WERI-Rb-1 (cell line): ENCODE data around the gene REXO4.

ENCODE experiments used
- DNase-seq: peaks from one replicate; pipeline ENCODE4 v3.0.0-alpha.2; 2020
- H3K27ac ChIP-seq: fragments of 250-450 bp; sonication (Bioruptor Pico); 2 replicates; pipeline ENCODE4 v1.5.1; 2020; ENCODE audit warnings: mild to moderate bottlenecking, moderate library complexity
- H3K27me3 ChIP-seq: fragments of 250-450 bp; sonication (Bioruptor Pico); 2 replicates; pipeline ENCODE4 v1.5.1; 2021; ENCODE audit warnings: mild to moderate bottlenecking, low read depth, moderate library complexity; ENCODE audit not compliant: insufficient read depth, severe bottlenecking
- H3K36me3 ChIP-seq: fragments of 250-450 bp; sonication (Bioruptor Pico); 2 replicates; pipeline ENCODE4 v1.5.1; 2020; ENCODE audit warnings: mild to moderate bottlenecking, moderate library complexity
- H3K4me3 ChIP-seq: 2 replicates; pipeline ENCODE4 v1.5.1; 2011; ENCODE audit warnings: low read depth, mild to moderate bottlenecking, control low read depth, low read length
- H3K9me3 ChIP-seq: fragments of 250-450 bp; sonication (Bioruptor Pico); 2 replicates; pipeline ENCODE4 v1.5.1; 2021; ENCODE audit warnings: mild to moderate bottlenecking, moderate library complexity; ENCODE audit not compliant: severe bottlenecking
- TF ChIP-seq, protein P1 (sequence below): IDR thresholded peaks from 2 replicates; pipeline ENCODE4 v1.5.1; 2011; ENCODE audit warnings: low read depth, mild to moderate bottlenecking, control low read depth, inconsistent platforms, low read length

REXO4 gene

DNA sequence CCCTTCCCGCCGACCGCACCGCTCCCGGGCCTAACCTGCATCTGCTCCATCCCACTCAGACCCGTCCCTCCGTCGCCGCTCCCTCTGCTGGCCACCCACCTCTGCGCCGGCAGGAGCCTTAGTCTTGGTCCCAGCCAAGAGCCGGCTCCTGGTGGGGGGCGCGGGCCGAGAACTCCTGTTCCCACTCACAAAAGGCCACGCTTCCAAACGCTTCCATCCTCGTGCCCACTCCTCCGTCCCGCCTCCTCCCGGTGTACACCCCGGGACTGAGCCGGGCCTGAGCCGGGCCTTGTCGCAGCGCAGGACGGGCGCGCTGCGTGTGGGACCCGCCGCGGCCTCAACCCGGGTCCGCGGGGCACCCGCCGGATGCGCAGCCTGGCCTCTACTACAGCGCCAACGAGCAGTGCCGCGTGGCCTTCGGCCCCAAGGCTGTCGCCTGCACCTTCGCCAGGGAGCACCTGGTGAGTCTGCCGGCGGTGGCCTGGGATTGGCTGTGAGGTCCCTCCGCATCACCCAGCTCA lies 11.9 kb upstream of the REXO4 start:
- peak; percentile 48 for DNase-seq
- TF ChIP-seq, protein P1, sequence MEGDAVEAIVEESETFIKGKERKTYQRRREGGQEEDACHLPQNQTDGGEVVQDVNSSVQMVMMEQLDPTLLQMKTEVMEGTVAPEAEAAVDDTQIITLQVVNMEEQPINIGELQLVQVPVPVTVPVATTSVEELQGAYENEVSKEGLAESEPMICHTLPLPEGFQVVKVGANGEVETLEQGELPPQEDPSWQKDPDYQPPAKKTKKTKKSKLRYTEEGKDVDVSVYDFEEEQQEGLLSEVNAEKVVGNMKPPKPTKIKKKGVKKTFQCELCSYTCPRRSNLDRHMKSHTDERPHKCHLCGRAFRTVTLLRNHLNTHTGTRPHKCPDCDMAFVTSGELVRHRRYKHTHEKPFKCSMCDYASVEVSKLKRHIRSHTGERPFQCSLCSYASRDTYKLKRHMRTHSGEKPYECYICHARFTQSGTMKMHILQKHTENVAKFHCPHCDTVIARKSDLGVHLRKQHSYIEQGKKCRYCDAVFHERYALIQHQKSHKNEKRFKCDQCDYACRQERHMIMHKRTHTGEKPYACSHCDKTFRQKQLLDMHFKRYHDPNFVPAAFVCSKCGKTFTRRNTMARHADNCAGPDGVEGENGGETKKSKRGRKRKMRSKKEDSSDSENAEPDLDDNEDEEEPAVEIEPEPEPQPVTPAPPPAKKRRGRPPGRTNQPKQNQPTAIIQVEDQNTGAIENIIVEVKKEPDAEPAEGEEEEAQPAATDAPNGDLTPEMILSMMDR: peak; percentile 33; the same call in 1 of the 2 replicates
- Histone ChIP-seq H3K27me3 (no peaks in the 10 kb centered on the region), H3K36me3 (no peaks in the 10 kb centered on the region), H3K27ac (no peak overlapping the region), H3K4me3 (no peak overlapping the region), H3K9me3 (no peaks in the 10 kb centered on the region)

DNA sequence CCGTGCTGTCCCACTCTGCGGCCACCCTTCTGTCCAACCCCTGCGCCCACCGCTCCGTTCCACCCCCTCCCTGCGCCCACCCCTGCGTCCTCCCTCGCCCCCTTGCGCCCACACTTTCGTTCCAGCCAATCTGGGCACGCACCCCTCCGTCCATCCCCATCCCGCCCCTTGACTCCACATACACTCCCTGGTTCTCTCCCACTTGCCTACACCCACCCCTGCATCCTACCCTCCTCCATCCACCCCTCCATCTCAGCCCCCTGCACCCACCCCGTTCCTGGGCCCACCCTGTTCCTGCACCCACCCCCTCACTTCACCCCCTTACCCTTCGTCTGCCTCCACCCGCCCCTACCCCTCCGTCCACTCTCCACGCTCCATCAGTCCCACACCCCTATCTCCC lies 11.4 kb upstream of the REXO4 start:
- no peak overlapping the region for H3K27ac ChIP-seq
- no peaks in the 10 kb centered on the region for H3K36me3 ChIP-seq
- no peak for DNase-seq
- TF ChIP-seq, protein P1: no peak
- H3K9me3 ChIP-seq: no peaks in the 10 kb centered on the region
- no peak overlapping the region for H3K4me3 ChIP-seq
- H3K27me3 ChIP-seq: no peaks in the 10 kb centered on the region

DNA sequence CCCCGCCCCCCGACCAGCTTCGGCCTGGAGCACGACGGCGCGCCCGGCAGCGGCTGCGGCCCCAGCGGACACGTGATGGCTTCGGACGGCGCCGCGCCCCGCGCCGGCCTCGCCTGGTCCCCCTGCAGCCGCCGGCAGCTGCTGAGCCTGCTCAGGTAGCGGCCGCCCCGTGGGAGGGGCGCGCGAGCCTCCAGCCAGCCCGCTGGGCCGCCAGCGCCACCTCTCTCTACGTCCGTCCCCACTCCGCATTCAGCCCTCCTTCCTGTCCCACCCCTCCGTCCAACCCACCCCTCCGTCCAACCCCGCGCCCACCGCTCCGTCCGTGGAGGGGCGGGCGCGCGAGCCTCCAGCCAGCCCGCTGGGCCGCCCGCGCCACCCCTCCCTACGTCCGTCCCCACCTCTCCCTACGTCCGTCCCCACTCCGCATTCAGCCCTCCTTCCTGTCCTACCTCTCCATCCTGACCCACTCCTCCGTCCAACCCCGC lies 10.8 kb upstream of the REXO4 start:
- no peaks in the 10 kb centered on the region for H3K27me3 ChIP-seq
- no peaks in the 10 kb centered on the region for H3K9me3 ChIP-seq
- H3K4me3 ChIP-seq: no peak overlapping the region
- H3K36me3 ChIP-seq: no peaks in the 10 kb centered on the region
- no peak overlapping the region for H3K27ac ChIP-seq
- TF ChIP-seq, protein P1: 0 out of 2 replicates have a peak, but pooled peaks have one; percentile 10
- DNase-seq: peak; percentile 50

DNA sequence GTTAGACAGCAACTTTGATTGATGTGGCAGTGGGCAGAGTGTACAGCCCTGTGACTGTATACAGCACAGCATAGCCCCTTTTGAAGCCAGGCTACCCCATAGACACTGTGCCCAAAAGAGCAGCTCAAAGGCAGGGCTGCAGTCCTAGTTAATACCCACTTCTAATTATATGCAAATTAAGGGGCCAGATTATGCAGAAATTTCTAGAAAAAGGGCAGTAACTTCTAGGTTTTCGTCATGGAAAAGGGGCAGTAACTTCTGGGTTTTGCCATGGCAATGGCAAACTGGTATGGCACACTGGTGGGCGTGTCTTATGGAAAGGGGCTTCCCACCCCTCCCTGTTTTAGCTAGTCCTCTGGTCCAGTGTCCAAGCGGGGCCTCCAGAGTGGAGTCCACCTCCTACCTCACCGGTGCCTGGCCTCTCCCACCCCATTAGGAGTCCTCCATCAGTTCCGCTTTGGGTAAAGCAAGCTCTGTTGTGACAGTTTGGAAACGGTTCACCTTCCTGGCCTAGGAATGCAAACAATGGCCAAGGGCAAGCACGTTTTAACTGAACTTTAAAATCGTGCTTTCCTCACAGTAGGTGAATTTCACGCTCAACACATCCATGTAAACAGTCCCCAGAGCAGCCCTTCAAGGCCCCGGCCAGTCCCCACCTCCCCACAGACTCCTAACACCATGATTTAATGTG lies 10.0 kb upstream of the REXO4 start:
- TF ChIP-seq, protein P1: no peak
- Histone ChIP-seq H3K27me3 (no peaks in the 10 kb centered on the region), H3K9me3 (no peaks in the 10 kb centered on the region), H3K36me3 (no peaks in the 10 kb centered on the region), H3K27ac (no peak overlapping the region), H3K4me3 (no peak overlapping the region)
- no peak for DNase-seq

DNA sequence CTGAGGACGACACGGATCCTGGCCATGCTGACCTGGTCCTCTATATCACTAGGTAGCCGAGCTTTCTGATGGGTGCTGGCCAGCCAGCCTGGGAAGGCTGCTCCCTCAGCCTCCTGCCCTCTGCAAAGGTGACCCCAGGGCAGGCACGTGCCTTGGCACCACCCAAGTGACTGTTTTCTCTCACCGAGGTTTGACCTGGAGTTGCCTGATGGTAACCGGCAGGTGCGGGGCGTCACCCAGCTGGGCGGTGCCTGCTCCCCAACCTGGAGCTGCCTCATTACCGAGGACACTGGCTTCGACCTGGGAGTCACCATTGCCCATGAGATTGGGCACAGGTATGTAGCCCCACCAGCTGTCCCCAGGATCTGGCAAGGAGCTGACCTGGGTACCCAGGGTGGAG lies 8.2 kb upstream of the REXO4 start:
- Histone ChIP-seq H3K27ac (no peak overlapping the region), H3K27me3 (no peaks in the 10 kb centered on the region), H3K9me3 (no peaks in the 10 kb centered on the region), H3K4me3 (no peak overlapping the region), H3K36me3 (no peaks in the 10 kb centered on the region)
- TF ChIP-seq, protein P1: no peak
- DNase-seq: no peak
